NB4 (cell line): Measurements from ENCODE around the gene UTS2B.

ENCODE experiments used
- DNase-seq: peaks from one replicate; pipeline ENCODE4 v3.0.0; 2010; ENCODE audit warnings: low read depth
- H3K4me3 ChIP-seq: one replicate; pipeline ENCODE4 v1.5.1; 2011; ENCODE audit warnings: mild to moderate bottlenecking, low read depth, low read length, moderate library complexity
- MYC ChIP-seq: IDR thresholded peaks from 2 replicates; pipeline ENCODE4 v1.6.1; 2011; ENCODE audit warnings: low read depth, low read length
- POLR2A ChIP-seq: IDR thresholded peaks from 2 replicates; pipeline ENCODE4 v1.6.1; 2011; ENCODE audit warnings: mild to moderate bottlenecking; ENCODE audit not compliant: insufficient read length; ENCODE audit errors: extremely low read depth
- TF ChIP-seq, protein P1 (sequence below): IDR thresholded peaks from one replicate; pipeline ENCODE4 v1.5.1; 2012; ENCODE audit warnings: low read depth, low read length
- TF ChIP-seq, protein P2 (sequence below): IDR thresholded peaks from 2 replicates; pipeline ENCODE4 v1.6.1; 2011; ENCODE audit warnings: low read depth, low read length

UTS2B gene

DNA sequence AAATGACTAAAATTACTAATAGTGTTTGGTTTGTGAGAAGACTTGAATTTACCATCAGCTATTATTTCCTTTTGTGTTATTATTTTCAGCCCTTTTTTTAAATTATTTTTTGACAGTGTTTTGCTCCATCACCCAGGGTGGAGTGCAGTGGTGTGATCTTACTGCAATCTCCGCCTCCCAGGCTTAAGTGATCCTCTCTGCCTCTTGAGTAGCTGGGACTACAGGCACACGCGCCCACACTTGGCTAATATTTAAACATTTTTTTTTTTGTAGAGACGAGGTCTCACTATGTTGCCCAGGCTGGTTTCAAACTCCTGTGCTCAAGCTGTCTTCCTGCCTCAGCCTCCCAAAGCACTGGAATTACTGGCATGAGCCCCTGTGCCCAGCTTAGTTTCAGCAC is 31.7 kb upstream of the UTS2B start:
- H3K4me3 ChIP-seq: no peak overlapping the region
- TF ChIP-seq, protein P1, sequence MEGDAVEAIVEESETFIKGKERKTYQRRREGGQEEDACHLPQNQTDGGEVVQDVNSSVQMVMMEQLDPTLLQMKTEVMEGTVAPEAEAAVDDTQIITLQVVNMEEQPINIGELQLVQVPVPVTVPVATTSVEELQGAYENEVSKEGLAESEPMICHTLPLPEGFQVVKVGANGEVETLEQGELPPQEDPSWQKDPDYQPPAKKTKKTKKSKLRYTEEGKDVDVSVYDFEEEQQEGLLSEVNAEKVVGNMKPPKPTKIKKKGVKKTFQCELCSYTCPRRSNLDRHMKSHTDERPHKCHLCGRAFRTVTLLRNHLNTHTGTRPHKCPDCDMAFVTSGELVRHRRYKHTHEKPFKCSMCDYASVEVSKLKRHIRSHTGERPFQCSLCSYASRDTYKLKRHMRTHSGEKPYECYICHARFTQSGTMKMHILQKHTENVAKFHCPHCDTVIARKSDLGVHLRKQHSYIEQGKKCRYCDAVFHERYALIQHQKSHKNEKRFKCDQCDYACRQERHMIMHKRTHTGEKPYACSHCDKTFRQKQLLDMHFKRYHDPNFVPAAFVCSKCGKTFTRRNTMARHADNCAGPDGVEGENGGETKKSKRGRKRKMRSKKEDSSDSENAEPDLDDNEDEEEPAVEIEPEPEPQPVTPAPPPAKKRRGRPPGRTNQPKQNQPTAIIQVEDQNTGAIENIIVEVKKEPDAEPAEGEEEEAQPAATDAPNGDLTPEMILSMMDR: no peak
- DNase-seq: no peak

DNA sequence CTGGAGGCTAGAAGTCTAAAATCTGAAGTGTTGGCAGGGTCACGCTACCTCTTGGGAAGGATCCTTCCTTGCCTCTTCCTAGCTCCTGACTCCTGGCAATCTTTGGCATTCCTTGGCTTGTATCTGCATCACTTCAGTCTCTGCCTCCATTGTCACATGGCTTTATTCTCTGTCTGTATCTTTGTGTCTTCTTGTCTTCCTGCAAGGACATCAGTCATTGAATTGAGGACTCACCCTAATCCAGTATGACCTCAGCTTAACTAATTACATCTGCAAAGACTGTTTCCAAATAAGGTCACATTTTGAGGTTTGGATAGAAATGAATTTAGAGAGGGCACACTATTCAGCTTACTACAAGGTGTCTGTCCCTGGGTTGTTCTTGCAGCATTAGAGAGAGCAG is 31.1 kb upstream of the UTS2B start:
- H3K4me3 ChIP-seq: no peak overlapping the region
- DNase-seq: no peak
- TF ChIP-seq, protein P1: no peak
- TF ChIP-seq POLR2A (no peak), MYC (no peak)
- TF ChIP-seq, protein P2, sequence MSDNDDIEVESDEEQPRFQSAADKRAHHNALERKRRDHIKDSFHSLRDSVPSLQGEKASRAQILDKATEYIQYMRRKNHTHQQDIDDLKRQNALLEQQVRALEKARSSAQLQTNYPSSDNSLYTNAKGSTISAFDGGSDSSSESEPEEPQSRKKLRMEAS: no peak

DNA sequence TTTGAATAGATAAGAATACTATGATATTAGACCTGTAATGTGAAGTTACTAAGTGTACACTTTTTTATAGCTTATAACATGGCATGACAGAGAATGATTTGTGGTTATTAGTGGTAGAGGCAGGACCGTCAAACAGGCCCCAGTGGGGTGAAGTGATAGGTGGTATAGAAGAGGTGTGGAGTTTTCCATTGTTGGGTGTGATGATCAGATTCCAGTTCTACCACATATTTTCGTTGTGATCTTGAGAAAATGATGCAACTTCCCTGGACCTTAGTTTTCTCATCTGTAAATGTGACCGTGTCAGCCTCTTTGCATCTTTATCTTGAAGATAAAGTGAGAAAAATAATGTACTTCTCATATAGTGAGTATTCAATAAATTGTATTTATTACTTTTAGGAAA is 30.3 kb upstream of the UTS2B start:
- no peak for TF ChIP-seq MYC
- TF ChIP-seq POLR2A: no peak
- TF ChIP-seq, protein P1: no peak
- TF ChIP-seq, protein P2: no peak
- H3K4me3 ChIP-seq: no peak overlapping the region
- no peak for DNase-seq

DNA sequence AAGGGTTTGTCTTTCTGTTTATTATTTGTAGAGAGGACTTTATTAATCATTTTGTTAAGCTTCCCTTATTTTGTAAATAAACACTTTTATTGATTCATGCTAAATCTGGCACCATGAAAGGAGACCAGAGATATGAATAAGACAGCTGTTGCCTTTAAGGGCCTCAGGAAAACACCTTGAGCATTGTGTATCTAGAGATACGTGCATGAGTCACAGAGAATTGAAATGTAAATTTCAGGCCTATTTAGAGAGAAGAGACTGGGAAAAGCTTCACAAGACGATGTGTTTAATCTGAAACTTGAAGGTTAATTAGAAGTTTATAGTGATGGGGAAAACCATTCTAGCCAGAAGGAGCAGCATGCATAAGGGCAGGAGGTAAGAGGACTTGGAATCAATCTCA is 28.6 kb upstream of the UTS2B start:
- DNase-seq: no peak
- no peak for TF ChIP-seq POLR2A
- TF ChIP-seq, protein P1: no peak
- no peak for TF ChIP-seq MYC
- TF ChIP-seq, protein P2: no peak
- H3K4me3 ChIP-seq: no peak overlapping the region

DNA sequence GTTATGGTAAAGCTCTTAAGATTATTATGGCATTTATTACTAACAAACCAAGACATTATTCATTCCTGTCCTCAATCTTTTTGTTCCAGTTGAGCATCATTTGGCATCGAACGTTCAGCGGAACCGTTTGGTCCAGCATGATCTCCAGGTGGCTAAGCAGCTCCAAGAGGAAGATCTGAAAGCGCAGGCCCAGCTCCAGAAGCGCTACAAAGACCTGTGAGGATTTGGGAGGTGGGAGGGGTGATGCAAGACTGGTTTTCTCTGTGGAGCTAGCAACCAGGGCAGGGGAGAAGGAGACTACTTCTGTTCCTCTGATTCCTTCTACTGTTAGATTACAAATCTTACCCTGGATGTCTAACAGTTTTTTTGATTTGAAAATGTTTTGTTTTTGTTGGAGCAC is 27.6 kb upstream of the UTS2B start:
- no peak overlapping the region for H3K4me3 ChIP-seq
- TF ChIP-seq POLR2A (no peak), MYC (no peak)
- TF ChIP-seq, protein P2: no peak
- TF ChIP-seq, protein P1: no peak
- DNase-seq: no peak

DNA sequence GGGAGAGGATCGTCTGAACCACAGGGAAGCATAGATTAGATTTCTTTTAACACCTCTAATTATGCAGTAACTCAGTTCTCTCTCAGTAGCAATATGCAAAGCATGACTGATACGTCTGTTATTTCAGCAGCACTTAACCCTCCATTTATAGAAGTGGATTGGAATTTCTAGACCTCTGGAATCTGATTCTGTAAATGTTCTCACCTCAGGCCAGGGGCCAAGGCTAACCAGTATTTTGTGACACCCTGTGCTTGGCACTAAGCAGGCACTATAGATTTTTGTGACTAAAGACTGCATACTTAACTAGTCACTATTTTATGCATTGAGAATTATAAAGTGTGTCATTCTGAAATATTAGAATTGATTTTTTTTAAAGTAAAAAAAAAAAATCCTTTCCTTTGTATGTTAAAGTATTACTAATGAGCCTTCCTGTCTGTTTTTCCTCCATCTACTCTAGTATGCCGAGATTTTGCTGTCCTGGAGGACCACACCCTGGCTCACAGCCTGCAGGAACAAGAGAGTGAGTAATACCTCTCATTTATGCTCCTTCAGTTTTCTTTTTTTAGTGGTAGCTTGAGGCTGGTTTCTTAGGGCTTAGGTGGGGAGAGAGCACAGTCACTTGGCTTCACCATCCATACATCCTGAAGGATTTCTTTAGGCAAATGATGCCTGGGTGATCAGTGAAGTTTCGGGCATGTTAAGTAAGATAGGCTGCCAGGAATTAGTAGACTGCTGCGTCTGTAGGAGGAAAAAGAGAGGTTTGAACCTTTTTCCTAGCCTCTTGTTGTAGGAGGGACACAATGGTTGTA is 26.5 kb upstream of the UTS2B start:
- no peak for DNase-seq
- no peak overlapping the region for H3K4me3 ChIP-seq
- TF ChIP-seq, protein P2: no peak
- TF ChIP-seq, protein P1: no peak
